HepG2 (cell line): Measurements from ENCODE around the gene TERB2.
"Not testable (repeated sequence)": the region's sequence is repeated elsewhere in the genome, so short reads cannot be mapped to it uniquely, and the experiment has no call there.

ENCODE experiments used
- HDAC6 ChIP-seq: fragments of 200-600 bp; sonication (generic); IDR thresholded peaks from 2 replicates; pipeline ENCODE4 v1.7.0; 2017; ENCODE audit warnings: mild to moderate bottlenecking, antibody characterized with exemption, low read length, low read depth
- HNRNPL ChIP-seq: fragments of 200-400 bp; formaldehyde crosslinking; IDR thresholded peaks from 2 replicates; pipeline ENCODE4 v1.6.1; 2017; ENCODE audit warnings: mild to moderate bottlenecking, low read depth, low read length
- MEIS1 ChIP-seq: sonication (generic); formaldehyde crosslinking; IDR thresholded peaks from 2 replicates; pipeline ENCODE4 v1.9.0; 2021; ENCODE audit warnings: mild to moderate bottlenecking, missing genetic modification reagents, moderate library complexity, borderline replicate concordance
- MTF1 ChIP-seq: sonication (generic); formaldehyde crosslinking; IDR thresholded peaks from 2 replicates; pipeline ENCODE4 v1.5.0; 2020; ENCODE audit warnings: missing genetic modification reagents
- POLR2AphosphoS5 ChIP-seq: IDR thresholded peaks from 2 replicates; pipeline ENCODE4 v1.6.1; 2012; ENCODE audit warnings: low read depth, low read length
- TSC22D2 ChIP-seq: sonication (generic); formaldehyde crosslinking; IDR thresholded peaks from 2 replicates; pipeline ENCODE4 v1.5.1; 2020; ENCODE audit warnings: missing genetic modification reagents, mild to moderate bottlenecking, borderline replicate concordance
- ZBTB33 ChIP-seq: sonication (generic); formaldehyde crosslinking; IDR thresholded peaks from 2 replicates; pipeline ENCODE4 v1.4.0; 2020; ENCODE audit warnings: missing genetic modification reagents
- ZNF407 ChIP-seq: sonication (generic); formaldehyde crosslinking; IDR thresholded peaks from one replicate; pipeline ENCODE4 v1.5.1; 2020; ENCODE audit warnings: mild to moderate bottlenecking, missing genetic modification reagents; ENCODE audit errors: not compliant biosample characterization
- ZNF747 ChIP-seq: sonication (generic); formaldehyde crosslinking; IDR thresholded peaks from 2 replicates; pipeline ENCODE4 v1.8.1; 2023; ENCODE audit warnings: missing genetic modification reagents, mild to moderate bottlenecking, borderline replicate concordance
- TF ChIP-seq, protein P1 (sequence below): sonication (generic); formaldehyde crosslinking; IDR thresholded peaks from 2 replicates; pipeline ENCODE4 v1.5.0; 2020; ENCODE audit warnings: mild to moderate bottlenecking, missing genetic modification reagents, moderate library complexity
- TF ChIP-seq, protein P2 (sequence below): sonication (generic); formaldehyde crosslinking; conservative IDR thresholded peaks from 2 replicates; pipeline ENCODE4 v1.8.0; 2022; ENCODE audit warnings: low read depth, missing genetic modification reagents

- not testable (repeated sequence) for TF ChIP-seq MTF1 (CRISPR knock-in tag); HDAC6; HNRNPL; TSC22D2 (CRISPR knock-in tag); ZNF747 (CRISPR knock-in tag); POLR2AphosphoS5; MEIS1 (CRISPR knock-in tag); ZBTB33 (CRISPR knock-in tag); ZNF407 (CRISPR knock-in tag)
- TF ChIP-seq, protein P1, sequence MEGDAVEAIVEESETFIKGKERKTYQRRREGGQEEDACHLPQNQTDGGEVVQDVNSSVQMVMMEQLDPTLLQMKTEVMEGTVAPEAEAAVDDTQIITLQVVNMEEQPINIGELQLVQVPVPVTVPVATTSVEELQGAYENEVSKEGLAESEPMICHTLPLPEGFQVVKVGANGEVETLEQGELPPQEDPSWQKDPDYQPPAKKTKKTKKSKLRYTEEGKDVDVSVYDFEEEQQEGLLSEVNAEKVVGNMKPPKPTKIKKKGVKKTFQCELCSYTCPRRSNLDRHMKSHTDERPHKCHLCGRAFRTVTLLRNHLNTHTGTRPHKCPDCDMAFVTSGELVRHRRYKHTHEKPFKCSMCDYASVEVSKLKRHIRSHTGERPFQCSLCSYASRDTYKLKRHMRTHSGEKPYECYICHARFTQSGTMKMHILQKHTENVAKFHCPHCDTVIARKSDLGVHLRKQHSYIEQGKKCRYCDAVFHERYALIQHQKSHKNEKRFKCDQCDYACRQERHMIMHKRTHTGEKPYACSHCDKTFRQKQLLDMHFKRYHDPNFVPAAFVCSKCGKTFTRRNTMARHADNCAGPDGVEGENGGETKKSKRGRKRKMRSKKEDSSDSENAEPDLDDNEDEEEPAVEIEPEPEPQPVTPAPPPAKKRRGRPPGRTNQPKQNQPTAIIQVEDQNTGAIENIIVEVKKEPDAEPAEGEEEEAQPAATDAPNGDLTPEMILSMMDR = not testable (repeated sequence)
- TF ChIP-seq, protein P2, sequence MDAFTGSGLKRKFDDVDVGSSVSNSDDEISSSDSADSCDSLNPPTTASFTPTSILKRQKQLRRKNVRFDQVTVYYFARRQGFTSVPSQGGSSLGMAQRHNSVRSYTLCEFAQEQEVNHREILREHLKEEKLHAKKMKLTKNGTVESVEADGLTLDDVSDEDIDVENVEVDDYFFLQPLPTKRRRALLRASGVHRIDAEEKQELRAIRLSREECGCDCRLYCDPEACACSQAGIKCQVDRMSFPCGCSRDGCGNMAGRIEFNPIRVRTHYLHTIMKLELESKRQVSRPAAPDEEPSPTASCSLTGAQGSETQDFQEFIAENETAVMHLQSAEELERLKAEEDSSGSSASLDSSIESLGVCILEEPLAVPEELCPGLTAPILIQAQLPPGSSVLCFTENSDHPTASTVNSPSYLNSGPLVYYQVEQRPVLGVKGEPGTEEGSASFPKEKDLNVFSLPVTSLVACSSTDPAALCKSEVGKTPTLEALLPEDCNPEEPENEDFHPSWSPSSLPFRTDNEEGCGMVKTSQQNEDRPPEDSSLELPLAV = not testable (repeated sequence)
Observed at GRCh38 chr15:45004590-45005175, 48.2 kb downstream of the TERB2 start.
